MCF 10A (cell line): ENCODE measurements around the gene MAGOH. TPM values are rescaled to one million over a fixed set of nuclear protein-coding genes. Genes with fewer than 3 reads are reported as not detected.
A peak's percentile ranks its signal among the peaks of the same experiment; 100 is the strongest.

ENCODE experiments used
- Bru-seq: library from RNA; stranded (reverse); fragments of 400-500 nt; gene quantifications from one replicate; lab custom pipeline; 2021; lab: Mats Ljungman, UMichigan
- BruChase-seq, 2 experiments: library from RNA; stranded (reverse); fragments of 400-500 nt; gene quantifications; one replicate each; lab custom pipeline; 2021; lab: Mats Ljungman, UMichigan
- BruUV-seq: library from RNA; stranded (reverse); fragments of 400-500 nt; replicated peaks from 2 replicates; lab custom pipeline; 2021; lab: Mats Ljungman, UMichigan
- CTCF ChIA-PET: fragments of 300-600 bp; sonication (Branson Sonifier 250); formaldehyde crosslinking; extraction: SDS; loops from one replicate; lab custom pipeline; 2021; ENCODE audit warnings: antibody characterized with exemption, inconsistent platforms; lab: Yijun Ruan, JAX
- POLR2A ChIA-PET: fragments of 300-600, 350-650 bp; sonication (Branson Sonifier 250); formaldehyde crosslinking; extraction: SDS; loops from one replicate; lab custom pipeline; 2020; ENCODE audit warnings: antibody characterized with exemption, inconsistent platforms; lab: Yijun Ruan, JAX
- DNase-seq: peaks from one replicate; pipeline ENCODE4 v3.0.0-alpha.2; 2018; ENCODE audit not compliant: unreplicated experiment
- H3K27ac Mint-ChIP-seq: one replicate; pipeline ENCODE4 v1.8.0; 2022; ENCODE audit warnings: mild to moderate bottlenecking, low read depth, mixed read lengths; ENCODE audit not compliant: unreplicated experiment
- H3K27me3 Mint-ChIP-seq: one replicate; pipeline ENCODE4 v1.8.0; 2022; ENCODE audit warnings: mixed read lengths; ENCODE audit not compliant: insufficient read depth, unreplicated experiment
- H3K36me3 Mint-ChIP-seq: one replicate; pipeline ENCODE4 v1.8.0; 2022; ENCODE audit warnings: mild to moderate bottlenecking, moderate library complexity, mixed read lengths; ENCODE audit not compliant: insufficient read depth, unreplicated experiment
- H3K4me1 Mint-ChIP-seq: one replicate; pipeline ENCODE4 v1.8.0; 2022; ENCODE audit warnings: mixed read lengths; ENCODE audit not compliant: insufficient read depth, unreplicated experiment
- H3K4me3 Mint-ChIP-seq: one replicate; pipeline ENCODE4 v1.8.0; 2022; ENCODE audit warnings: mild to moderate bottlenecking, moderate library complexity, mixed read lengths; ENCODE audit not compliant: unreplicated experiment
- H3K9me3 Mint-ChIP-seq: one replicate; pipeline ENCODE4 v1.8.0; 2022; ENCODE audit warnings: mixed read lengths; ENCODE audit not compliant: unreplicated experiment
- intact Hi-C: fragments of 100-400 bp; cut with micrococcal nuclease; formaldehyde crosslinking; loops from 2 replicates; pipeline ENCODE4 v1.14.1; 2022
- long read RNA-seq: library from polyadenylated mRNA; stranded (forward); transcript quantifications from one replicate; pipeline ENCODE4 v2.0.0, GENCODE V29; 2022
- total RNA-seq: library from RNA; stranded (reverse); gene quantifications from 2 replicates; pipeline ENCODE4 v1.2.3, GENCODE V29; 2022
- TF ChIP-seq, protein P1 (sequence below): fragments of 200-600 bp; IDR thresholded peaks from one replicate; pipeline ENCODE4 v1.8.0; 2022; ENCODE audit warnings: antibody characterized with exemption, mild to moderate bottlenecking; ENCODE audit not compliant: unreplicated experiment

The MAGOH gene
- 68.2 and 70.3 TPM in 2 replicates for total RNA-seq
- percentile 91 among the genes with signal in this experiment for Bru-seq, nascent RNA
- BruChase-seq, experiment 1, labeled RNA remaining after a 6-hour chase, result percentile 88 among the genes with signal in this experiment
- BruChase-seq, experiment 2, labeled RNA remaining after a 2-hour chase, result percentile 86 among the genes with signal in this experiment
- long read RNA-seq, transcript MAGOH-202 (5 exons, 756 nt), result major isoform, 50 of 130 reads
- long read RNA-seq, transcript MAGOH-201 (4 exons, 500 nt), result minor isoform, 17 of 130 reads
- long read RNA-seq, partial matches to known transcripts, result 0 of 130 reads
- long read RNA-seq, other reads (novel, unspliced or antisense), result 63 of 130 reads

DNA sequence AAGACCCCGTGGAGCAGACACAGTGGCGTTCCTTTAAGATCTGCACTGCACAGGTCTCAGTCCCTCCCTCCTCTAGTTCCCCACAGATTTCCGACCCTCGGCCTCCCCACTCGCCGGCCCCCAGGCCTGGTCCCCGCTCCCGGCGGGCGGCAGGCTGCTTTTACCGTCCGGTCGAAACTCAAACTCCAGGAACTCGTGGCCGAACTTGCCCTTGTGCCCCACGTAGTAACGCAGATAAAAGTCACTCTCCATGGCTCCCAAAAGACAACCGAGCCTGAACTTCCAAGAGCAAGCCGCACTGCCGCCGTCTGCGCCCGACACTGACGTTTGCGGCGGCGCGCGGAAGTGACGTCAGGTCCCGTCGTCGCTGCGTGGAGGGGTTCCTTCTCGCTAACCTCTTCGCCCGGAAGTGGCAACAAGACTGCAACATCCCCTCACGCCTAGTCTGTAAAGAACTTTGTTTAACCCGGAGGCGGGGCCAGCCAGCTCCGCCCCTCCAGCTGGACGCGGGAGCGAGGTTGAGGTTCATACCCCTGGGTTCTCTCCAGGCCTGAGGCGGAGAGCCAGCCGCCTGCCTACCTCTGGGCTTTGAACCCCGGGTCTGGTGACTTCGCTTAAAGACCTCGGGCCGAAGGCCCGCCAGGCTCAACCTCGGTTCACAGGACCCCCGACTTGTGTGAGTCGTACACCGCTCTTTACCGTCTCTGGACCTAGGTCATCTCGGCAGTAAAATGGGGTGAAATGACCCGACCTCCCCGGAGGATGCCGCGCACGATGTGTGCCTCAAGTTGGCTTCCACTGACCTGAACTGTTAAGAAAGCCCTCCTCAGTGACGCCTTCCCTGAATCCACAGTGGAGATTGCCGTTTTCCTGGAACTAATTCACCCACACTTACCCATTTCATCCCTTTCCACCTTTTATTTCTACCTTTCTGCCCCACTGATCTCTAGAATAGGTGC is at the start of gene MAGOH:
Gene MAGOH (minus strand): TSS at position 322 of the 959 bp plus-strand sequence. CDS start 70 bp downstream, at position 252.
- TF ChIP-seq, protein P1, sequence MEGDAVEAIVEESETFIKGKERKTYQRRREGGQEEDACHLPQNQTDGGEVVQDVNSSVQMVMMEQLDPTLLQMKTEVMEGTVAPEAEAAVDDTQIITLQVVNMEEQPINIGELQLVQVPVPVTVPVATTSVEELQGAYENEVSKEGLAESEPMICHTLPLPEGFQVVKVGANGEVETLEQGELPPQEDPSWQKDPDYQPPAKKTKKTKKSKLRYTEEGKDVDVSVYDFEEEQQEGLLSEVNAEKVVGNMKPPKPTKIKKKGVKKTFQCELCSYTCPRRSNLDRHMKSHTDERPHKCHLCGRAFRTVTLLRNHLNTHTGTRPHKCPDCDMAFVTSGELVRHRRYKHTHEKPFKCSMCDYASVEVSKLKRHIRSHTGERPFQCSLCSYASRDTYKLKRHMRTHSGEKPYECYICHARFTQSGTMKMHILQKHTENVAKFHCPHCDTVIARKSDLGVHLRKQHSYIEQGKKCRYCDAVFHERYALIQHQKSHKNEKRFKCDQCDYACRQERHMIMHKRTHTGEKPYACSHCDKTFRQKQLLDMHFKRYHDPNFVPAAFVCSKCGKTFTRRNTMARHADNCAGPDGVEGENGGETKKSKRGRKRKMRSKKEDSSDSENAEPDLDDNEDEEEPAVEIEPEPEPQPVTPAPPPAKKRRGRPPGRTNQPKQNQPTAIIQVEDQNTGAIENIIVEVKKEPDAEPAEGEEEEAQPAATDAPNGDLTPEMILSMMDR, result no peak
- Mint-ChIP-seq H3K4me1 (peaks cover 13% of the 10 kb centered on the region), H3K27me3 (no peaks in the 10 kb centered on the region), H3K36me3 (peaks cover 36% of the 10 kb centered on the region), H3K27ac (peak within 1 kb of the TSS; percentile 98), H3K9me3 (no peaks in the 10 kb centered on the region), H3K4me3 (peak within 1 kb of the TSS; percentile 96)
- CTCF ChIA-PET, result interaction anchor here (0.9 kb wide), 1 partner anchor 53 kb away, joined by 3 read pairs; no protein-coding TSS in a partner anchor
- peak; percentile 94 for DNase-seq
- POLR2A ChIA-PET, result interaction anchor here (0.5 to 4.8 kb wide), 14 partner anchors 8 to 1977 kb away, joined by 3 to 69 read pairs (median 3); partner anchors contain the start of gene CZIB
- intact Hi-C loops, result loop anchor here (2.0 kb wide), 1 partner anchor 88 kb away; no protein-coding TSS in a partner anchor
- TSS peak; percentile 91 for BruUV-seq

GRCh38 chr1:53286955-53287354 is 48.6 kb upstream of the MAGOH start:
- intact Hi-C loops, result no loop called here
- Mint-ChIP-seq H3K36me3 (peaks cover 5% of the 10 kb centered on the region), H3K9me3 (no peaks in the 10 kb centered on the region), H3K4me3 (no peak overlapping the region), H3K4me1 (no peaks in the 10 kb centered on the region), H3K27ac (no peak overlapping the region), H3K27me3 (no peaks in the 10 kb centered on the region)
- TF ChIP-seq, protein P1, result no peak
- ChIA-PET CTCF (interaction anchor here (0.7 to 3.1 kb wide), 3 partner anchors 8 to 538 kb away, joined by 3 to 17 read pairs (median 3); no protein-coding TSS in a partner anchor), POLR2A (no interaction called here)
- DNase-seq, result no peak
- no TSS peak for BruUV-seq

- BruUV-seq, result no TSS peak
- Mint-ChIP-seq H3K4me1 (no peaks in the 10 kb centered on the region), H3K27me3 (no peaks in the 10 kb centered on the region), H3K4me3 (no peak overlapping the region), H3K36me3 (peaks cover 5% of the 10 kb centered on the region), H3K9me3 (no peaks in the 10 kb centered on the region), H3K27ac (no peak overlapping the region)
- DNase-seq, result no peak
- ChIA-PET POLR2A (no interaction called here), CTCF (interaction anchor here (0.9 to 3.1 kb wide), 3 partner anchors 8 to 9 kb away, joined by 3 to 17 read pairs (median 4); no protein-coding TSS in a partner anchor)
- intact Hi-C loops, result no loop called here
- TF ChIP-seq, protein P1, result no peak
Observed at GRCh38 chr1:53285969-53286760, 47.8 kb upstream of the MAGOH start.
